ENCODE results near the gene RFTN1.
A peak's percentile ranks its signal among the peaks of the same experiment; 100 is the strongest.

Gene RFTN1

GRCh38 chr3:16513141-16514020, at the start of gene RFTN1:
Gene RFTN1 (minus strand): TSS chr3:16513699. CDS start chr3:16493869, 19,830 bp downstream.
- peak; percentile 13 for DNase-seq (ENCODE audit: low spot score)

GRCh38 chr3:16559653-16560365, 46.3 kb upstream of the RFTN1 start:
- DNase-seq (ENCODE audit: low spot score), result no peak

- DNase-seq (ENCODE audit: low spot score), result no peak
Observed at GRCh38 chr3:16554126-16554525, 40.6 kb upstream of the RFTN1 start.

- no peak for DNase-seq (ENCODE audit: low spot score)
Observed at GRCh38 chr3:16552757-16553156, 39.3 kb upstream of the RFTN1 start.

GRCh38 chr3:16551342-16551976, 38.0 kb upstream of the RFTN1 start:
- no peak for DNase-seq (ENCODE audit: low spot score)

GRCh38 chr3:16550676-16551341, 37.3 kb upstream of the RFTN1 start:
- DNase-seq (ENCODE audit: low spot score), result peak; percentile 69

- DNase-seq (ENCODE audit: low spot score), result no peak
Observed at GRCh38 chr3:16550305-16550675, 36.8 kb upstream of the RFTN1 start.

GRCh38 chr3:16548721-16549120, 35.2 kb upstream of the RFTN1 start:
- DNase-seq (ENCODE audit: low spot score), result no peak

GRCh38 chr3:16547561-16548357, 34.3 kb upstream of the RFTN1 start:
- DNase-seq (ENCODE audit: low spot score), result no peak

- DNase-seq (ENCODE audit: low spot score), result no peak
Observed at GRCh38 chr3:16546186-16547010, 32.9 kb upstream of the RFTN1 start.

GRCh38 chr3:16545413-16546185, 32.1 kb upstream of the RFTN1 start:
- DNase-seq (ENCODE audit: low spot score), result no peak

- no peak for DNase-seq (ENCODE audit: low spot score)
Observed at GRCh38 chr3:16543242-16543864, 29.9 kb upstream of the RFTN1 start.

GRCh38 chr3:16538507-16538906, 25.0 kb upstream of the RFTN1 start:
- DNase-seq (ENCODE audit: low spot score), result no peak

GRCh38 chr3:16536996-16537395, 23.5 kb upstream of the RFTN1 start:
- DNase-seq (ENCODE audit: low spot score), result no peak

- no peak for DNase-seq (ENCODE audit: low spot score)
Observed at GRCh38 chr3:16536344-16536663, 22.8 kb upstream of the RFTN1 start.

GRCh38 chr3:16534640-16535262, 21.3 kb upstream of the RFTN1 start:
- DNase-seq (ENCODE audit: low spot score), result no peak

- DNase-seq (ENCODE audit: low spot score), result no peak
Observed at GRCh38 chr3:16533928-16534574, 20.6 kb upstream of the RFTN1 start.

- no peak for DNase-seq (ENCODE audit: low spot score)
Observed at GRCh38 chr3:16529264-16529663, 15.8 kb upstream of the RFTN1 start.

Measured in SW480 (cell line).